ENCODE results near the gene CCDC80. TPM values are rescaled to one million over a fixed set of nuclear protein-coding genes. Genes with fewer than 3 reads are reported as not detected.

Gene CCDC80
- total and polyA plus RNA-seq, 2 of the 4 experiments (the other 2 are of a cell fraction), result 387 to 418 TPM

GRCh38 chr3:112653209-112653871 lies 12.4 kb upstream of the CCDC80 start (continued):
- TF ChIP-seq MAFK (IDR thresholded peaks at IDR 0.05; ENCODE audit: low read depth, low read length) (no peak), SMC3 (IDR thresholded peaks at IDR 0.05; ENCODE audit: low read depth, low read length) (no peak)

DNA sequence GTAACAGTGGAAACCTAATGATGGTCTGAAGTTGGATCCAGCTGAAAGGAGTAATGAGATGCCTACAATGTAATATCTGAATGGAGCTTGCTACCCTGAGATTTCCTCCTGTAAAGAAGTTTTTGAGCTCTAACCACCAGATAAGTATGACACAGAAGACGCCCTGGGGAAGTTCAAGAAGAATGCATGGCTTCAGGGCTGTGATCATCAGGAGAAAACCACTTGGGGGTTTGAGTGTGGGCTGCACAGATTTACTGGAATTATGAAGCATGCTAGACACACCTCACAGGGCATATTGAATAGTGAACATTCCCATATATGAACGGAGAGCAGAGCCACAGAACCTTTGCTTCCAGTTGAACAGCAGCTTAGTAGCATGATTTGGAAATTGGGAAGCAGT lies 10.6 kb upstream of the CCDC80 start:
- no peak overlapping the region for H3K4me2 ChIP-seq (ENCODE audit: low read depth, low read length)
- 100% methylated on average over 1 of the region's 2 CpGs; no CpG with 5 or more reads in 1 of the 2 experiments for WGBS, 2 experiments (ENCODE audit: extremely low coverage in 2 of 2, insufficient read length in 1 of 2)
- H3K23ac ChIP-seq (ENCODE audit: low read depth, low read length), result peak overlapping the region; percentile 78
- H2BK5ac ChIP-seq (ENCODE audit: low read depth, low read length, poor library complexity, severe bottlenecking), result peak overlapping the region; percentile 97
- peak overlapping the region; percentile 79 for H2AK5ac ChIP-seq (ENCODE audit: low read depth, low read length)
- peak overlapping the region; percentile 97 for H2BK20ac ChIP-seq (ENCODE audit: low read depth, low read length)
- peak overlapping the region; percentile 92 for H3K14ac ChIP-seq (replicated peaks; ENCODE audit: low read depth, low read length)
- peak overlapping the region; percentile 23; the same call in 1 of the 2 replicates for H3K9ac ChIP-seq (ENCODE audit: low read depth, low read length)
- H4K20me1 ChIP-seq (ENCODE audit: insufficient read depth, low read length), result no peaks in the 10 kb centered on the region
- peak overlapping the region; percentile 95 for H4K5ac ChIP-seq (ENCODE audit: low read depth, low read length)
- ATAC-seq (ENCODE audit: low read depth) (no peak), DNase-seq (peak; percentile 55)
- H3K4ac ChIP-seq (ENCODE audit: low read depth, low read length), result peak overlapping the region; percentile 95
- peak overlapping the region; percentile 70 for H3K27ac ChIP-seq (ENCODE audit: insufficient read depth, low read length)
- H3K27me3 ChIP-seq (ENCODE audit: control insufficient read depth, insufficient read depth, low read length), result no peaks in the 10 kb centered on the region
- intact Hi-C loops (cut with micrococcal nuclease), result loop anchor here (5.0 kb wide), 1 partner anchor 36 kb away; no protein-coding TSS in a partner anchor
- BruUV-seq (replicated peaks), result no TSS peak
- no peaks in the 10 kb centered on the region for H3K36me3 ChIP-seq (ENCODE audit: control insufficient read depth, insufficient read depth, low read length)
- peak overlapping the region; percentile 98 for H3K18ac ChIP-seq (ENCODE audit: low read depth, low read length)
- H2AK9ac ChIP-seq (replicated peaks; ENCODE audit: low read depth, low read length, poor library complexity), result no peak overlapping the region
- H3K4me1 ChIP-seq (ENCODE audit: control insufficient read depth, insufficient read depth, low read length), result peaks cover 24% of the 10 kb centered on the region
- peak overlapping the region; percentile 72 for H3K56ac ChIP-seq (ENCODE audit: extremely low read depth, insufficient read depth, low read length)
- H2AFZ ChIP-seq (replicated peaks; ENCODE audit: low read length, poor library complexity), result peak overlapping the region; percentile 28
- peak overlapping the region; percentile 97 for H2BK15ac ChIP-seq (ENCODE audit: low read depth, low read length)
- peak overlapping the region; percentile 71 to 93 for H4K8ac ChIP-seq (ENCODE audit: low read depth in 2 of 2, low read length in 2 of 2)
- H4K91ac ChIP-seq (ENCODE audit: insufficient read depth, low read depth, low read length), result peak overlapping the region; percentile 93
- TF ChIP-seq MAZ (IDR thresholded peaks at IDR 0.05; ENCODE audit: borderline replicate concordance, low read depth, low read length), result no peak
- TF ChIP-seq NFE2L2 (IDR thresholded peaks at IDR 0.05; ENCODE audit: low read depth, low read length), result no peak
- TF ChIP-seq RAD21 (IDR thresholded peaks at IDR 0.05; ENCODE audit: low read length), result 0 out of 2 replicates have a peak, but pooled peaks have one; percentile 7
- no peak for TF ChIP-seq RFX5 (IDR thresholded peaks at IDR 0.05; ENCODE audit: low read depth, low read length)
- TF ChIP-seq, protein P1, sequence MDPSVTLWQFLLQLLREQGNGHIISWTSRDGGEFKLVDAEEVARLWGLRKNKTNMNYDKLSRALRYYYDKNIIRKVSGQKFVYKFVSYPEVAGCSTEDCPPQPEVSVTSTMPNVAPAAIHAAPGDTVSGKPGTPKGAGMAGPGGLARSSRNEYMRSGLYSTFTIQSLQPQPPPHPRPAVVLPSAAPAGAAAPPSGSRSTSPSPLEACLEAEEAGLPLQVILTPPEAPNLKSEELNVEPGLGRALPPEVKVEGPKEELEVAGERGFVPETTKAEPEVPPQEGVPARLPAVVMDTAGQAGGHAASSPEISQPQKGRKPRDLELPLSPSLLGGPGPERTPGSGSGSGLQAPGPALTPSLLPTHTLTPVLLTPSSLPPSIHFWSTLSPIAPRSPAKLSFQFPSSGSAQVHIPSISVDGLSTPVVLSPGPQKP (IDR thresholded peaks at IDR 0.05; ENCODE audit: borderline replicate concordance, low read depth, low read length), result no peak
- TF ChIP-seq FOS (IDR thresholded peaks at IDR 0.05; ENCODE audit: low read depth, low read length), result no peak
- no peak for TF ChIP-seq POLR2A (IDR thresholded peaks at IDR 0.05; ENCODE audit: low read depth, low read length)
- TF ChIP-seq CTCF (conservative IDR thresholded peaks at IDR 0.05; ENCODE audit: low read depth, low read length), result no peak
- no peaks in the 10 kb centered on the region for H3K9me3 ChIP-seq (ENCODE audit: control insufficient read depth, insufficient read depth, low read length)
- in situ Hi-C loops (cut with MboI; ENCODE audit: low sequenced_read_pairs), result no loop called here
- H3K4me3 ChIP-seq (ENCODE audit: insufficient read depth, low read depth, low read length), result no peak overlapping the region
- peak overlapping the region; percentile 99 for H2BK120ac ChIP-seq (ENCODE audit: low read depth, low read length)
- H3K9me1 ChIP-seq (ENCODE audit: insufficient read depth, low read length), result peaks cover 21% of the 10 kb centered on the region
- dilution Hi-C loops (cut with HindIII; ENCODE audit: low sequenced_read_pairs, unreplicated experiment), result no loop called here
- POLR2A ChIA-PET (ENCODE audit: unreplicated experiment), result interaction anchor here (0.6 kb wide), 1 partner anchor 11 kb away, joined by 3 read pairs; no protein-coding TSS in a partner anchor
- 0 out of 4 replicates have a peak, but pooled peaks cover 0 to 2% of the 10 kb centered on the region in 2 experiments for H3K79me1 ChIP-seq (ENCODE audit: low read depth in 1 of 2, low read length in 2 of 2)
- CTCF ChIA-PET, result interaction anchor here (1.6 to 1.9 kb wide), 2 partner anchors 83 to 162 kb away, joined by 4 to 5 read pairs; no protein-coding TSS in a partner anchor

Data from IMR-90 (cell line).